Memory B cell (primary cell): ENCODE results near the gene FADS3.

Experiments used
- ATAC-seq: fragments of 150-1000 bp; cut with Tn5 transposase; 2 replicates; pipeline ENCODE4 v1.10.0; 2021; ENCODE audit warnings: low read depth, mild to moderate bottlenecking, moderate library complexity
- DNase-seq, 2 donors: peaks; one replicate each; pipeline ENCODE4 v3.0.0; 2022; ENCODE audit warnings: low spot score in 2 of 2
- H3K27ac Mint-ChIP-seq: one replicate; pipeline ENCODE4 v1.8.0; 2022; ENCODE audit warnings: mild to moderate bottlenecking, moderate library complexity, mixed read lengths
- H3K27me3 Mint-ChIP-seq: one replicate; pipeline ENCODE4 v1.8.0; 2022; ENCODE audit warnings: mixed read lengths
- H3K36me3 Mint-ChIP-seq: one replicate; pipeline ENCODE4 v1.8.0; 2022; ENCODE audit warnings: mild to moderate bottlenecking, mixed read lengths
- H3K4me1 Mint-ChIP-seq: one replicate; pipeline ENCODE4 v1.8.0; 2022; ENCODE audit warnings: mixed read lengths
- H3K4me3 Mint-ChIP-seq: one replicate; pipeline ENCODE4 v1.8.0; 2022; ENCODE audit warnings: mild to moderate bottlenecking, moderate library complexity, mixed read lengths
- H3K9me3 Mint-ChIP-seq: one replicate; pipeline ENCODE4 v1.8.0; 2022; ENCODE audit warnings: mixed read lengths

Gene FADS3

GRCh38 chr11:61855939-61856680, 35.2 kb downstream of the FADS3 start:
- Mint-ChIP-seq H3K9me3 (no peaks in the 10 kb centered on the region), H3K27me3 (peaks cover 1% of the 10 kb centered on the region), H3K4me3 (no peak overlapping the region), H3K27ac (no peak overlapping the region), H3K4me1 (no peaks in the 10 kb centered on the region), H3K36me3 (no peaks in the 10 kb centered on the region)
- DNase-seq (no peak), ATAC-seq (no peak)

- Mint-ChIP-seq H3K4me3 (no peak overlapping the region), H3K27ac (no peak overlapping the region), H3K27me3 (peaks cover 1% of the 10 kb centered on the region), H3K9me3 (no peaks in the 10 kb centered on the region), H3K4me1 (no peaks in the 10 kb centered on the region), H3K36me3 (no peaks in the 10 kb centered on the region)
- ATAC-seq, result no peak
- no peak for DNase-seq
These were observed 36.2 kb downstream of the FADS3 start for GRCh38 chr11:61854966-61855714.

GRCh38 chr11:61854206-61854895, 37.0 kb downstream of the FADS3 start:
- Mint-ChIP-seq H3K36me3 (no peaks in the 10 kb centered on the region), H3K4me1 (no peaks in the 10 kb centered on the region), H3K27me3 (peaks cover 1% of the 10 kb centered on the region), H3K27ac (no peak overlapping the region), H3K4me3 (no peak overlapping the region), H3K9me3 (no peaks in the 10 kb centered on the region)
- DNase-seq (no peak), ATAC-seq (no peak)

- no peaks in the 10 kb centered on the region for H3K9me3 Mint-ChIP-seq
- ATAC-seq, result no peak
- DNase-seq, result no peak
- H3K4me1 Mint-ChIP-seq, result no peaks in the 10 kb centered on the region
- H3K27me3 Mint-ChIP-seq, result peaks cover 1% of the 10 kb centered on the region
- H3K27ac Mint-ChIP-seq, result no peak overlapping the region
- H3K36me3 Mint-ChIP-seq, result no peaks in the 10 kb centered on the region
- no peak overlapping the region for H3K4me3 Mint-ChIP-seq
These were observed 37.6 kb downstream of the FADS3 start for GRCh38 chr11:61853698-61854169.

- no peak for ATAC-seq
- no peak overlapping the region for H3K4me3 Mint-ChIP-seq
These were observed 39.4 kb downstream of the FADS3 start for GRCh38 chr11:61851900-61852295.

GRCh38 chr11:61851113-61851899, 40.0 kb downstream of the FADS3 start:
- Mint-ChIP-seq H3K9me3 (no peaks in the 10 kb centered on the region), H3K4me1 (no peaks in the 10 kb centered on the region), H3K36me3 (no peaks in the 10 kb centered on the region), H3K27me3 (peaks cover 3% of the 10 kb centered on the region), H3K4me3 (no peak overlapping the region), H3K27ac (no peak overlapping the region)
- ATAC-seq (no peak), DNase-seq (no peak)

More at GRCh38 chr11:61851900-61852295, 39.4 kb downstream of the FADS3 start:
- Mint-ChIP-seq H3K4me1 (no peaks in the 10 kb centered on the region), H3K27ac (no peak overlapping the region), H3K27me3 (peaks cover 3% of the 10 kb centered on the region), H3K36me3 (no peaks in the 10 kb centered on the region), H3K9me3 (no peaks in the 10 kb centered on the region)
- no peak for DNase-seq

- no peaks in the 10 kb centered on the region for H3K4me1 Mint-ChIP-seq
- no peaks in the 10 kb centered on the region for H3K36me3 Mint-ChIP-seq
- DNase-seq (no peak), ATAC-seq (no peak)
- no peaks in the 10 kb centered on the region for H3K9me3 Mint-ChIP-seq
- no peak overlapping the region for H3K4me3 Mint-ChIP-seq
- no peak overlapping the region for H3K27ac Mint-ChIP-seq
- H3K27me3 Mint-ChIP-seq, result peaks cover 3% of the 10 kb centered on the region
These were observed 40.7 kb downstream of the FADS3 start for GRCh38 chr11:61850687-61851086.

- peaks cover 3% of the 10 kb centered on the region for H3K27me3 Mint-ChIP-seq
- no peak overlapping the region for H3K4me3 Mint-ChIP-seq
- ATAC-seq (no peak), DNase-seq (no peak)
- no peaks in the 10 kb centered on the region for H3K4me1 Mint-ChIP-seq
- no peaks in the 10 kb centered on the region for H3K36me3 Mint-ChIP-seq
- no peak overlapping the region for H3K27ac Mint-ChIP-seq
- no peaks in the 10 kb centered on the region for H3K9me3 Mint-ChIP-seq
These were observed 42.7 kb downstream of the FADS3 start for GRCh38 chr11:61848631-61849030.

- Mint-ChIP-seq H3K4me1 (no peaks in the 10 kb centered on the region), H3K9me3 (no peaks in the 10 kb centered on the region), H3K27me3 (peaks cover 2% of the 10 kb centered on the region), H3K4me3 (no peak overlapping the region), H3K27ac (no peak overlapping the region), H3K36me3 (no peaks in the 10 kb centered on the region)
- DNase-seq, result no peak
- no peak for ATAC-seq
These were observed 43.3 kb downstream of the FADS3 start for GRCh38 chr11:61847914-61848581.

- Mint-ChIP-seq H3K4me1 (no peaks in the 10 kb centered on the region), H3K9me3 (no peaks in the 10 kb centered on the region), H3K27ac (no peak overlapping the region), H3K36me3 (no peaks in the 10 kb centered on the region), H3K4me3 (no peak overlapping the region), H3K27me3 (peaks cover 2% of the 10 kb centered on the region)
- ATAC-seq (no peak), DNase-seq (no peak)
These were observed 44.9 kb downstream of the FADS3 start for GRCh38 chr11:61846362-61847020.

GRCh38 chr11:61844909-61845565, 46.3 kb downstream of the FADS3 start:
- no peak overlapping the region for H3K27ac Mint-ChIP-seq
- no peaks in the 10 kb centered on the region for H3K36me3 Mint-ChIP-seq
- DNase-seq, result no peak
- no peak overlapping the region for H3K4me3 Mint-ChIP-seq
- peaks cover 2% of the 10 kb centered on the region for H3K27me3 Mint-ChIP-seq
- no peaks in the 10 kb centered on the region for H3K9me3 Mint-ChIP-seq
- no peaks in the 10 kb centered on the region for H3K4me1 Mint-ChIP-seq
- ATAC-seq, result no peak

- ATAC-seq, result no peak
- no peak for DNase-seq
- no peak overlapping the region for H3K4me3 Mint-ChIP-seq
- H3K9me3 Mint-ChIP-seq, result no peaks in the 10 kb centered on the region
- peaks cover 7% of the 10 kb centered on the region for H3K27me3 Mint-ChIP-seq
- H3K27ac Mint-ChIP-seq, result no peak overlapping the region
- no peaks in the 10 kb centered on the region for H3K36me3 Mint-ChIP-seq
- H3K4me1 Mint-ChIP-seq, result no peaks in the 10 kb centered on the region
These were observed 48.9 kb downstream of the FADS3 start for GRCh38 chr11:61842528-61842820.
